GM18517 (cell line): Measurements from ENCODE around the gene ZNF692.
"Not testable (repeated sequence)": the region's sequence is repeated elsewhere in the genome, so short reads cannot be mapped to it uniquely, and the experiment has no call there.

Experiments
- ATAC-seq: cut with Tn5 transposase; IDR thresholded peaks from one replicate; pipeline ENCODE4 v1.9.1; 2021; ENCODE audit warnings: mild to moderate bottlenecking, moderate library complexity; ENCODE audit not compliant: unreplicated experiment

Gene ZNF692

GRCh38 chr1:248882427-248882826, 23.5 kb upstream of the ZNF692 start:
- ATAC-seq, result not testable (repeated sequence)

GRCh38 chr1:248881261-248881660, 22.4 kb upstream of the ZNF692 start:
- no peak for ATAC-seq

GRCh38 chr1:248873993-248874533, 15.2 kb upstream of the ZNF692 start:
- peak; percentile 77 for ATAC-seq

- peak; percentile 74 for ATAC-seq
Observed at GRCh38 chr1:248873409-248873992, 14.6 kb upstream of the ZNF692 start.

GRCh38 chr1:248872752-248873408, 14.0 kb upstream of the ZNF692 start:
- ATAC-seq, result peak; percentile 33

GRCh38 chr1:248871837-248872401, 13.0 kb upstream of the ZNF692 start:
- ATAC-seq, result no peak

- peak; percentile 61 for ATAC-seq
Observed at GRCh38 chr1:248862998-248863881, 4.4 kb upstream of the ZNF692 start.

- ATAC-seq, result peak; percentile 10
Observed at GRCh38 chr1:248862695-248862997, 3.8 kb upstream of the ZNF692 start.

- ATAC-seq, result no peak
Observed at GRCh38 chr1:248861616-248862015, 2.7 kb upstream of the ZNF692 start.

GRCh38 chr1:248860007-248860406, 1.1 kb upstream of the ZNF692 start:
- no peak for ATAC-seq

- peak; percentile 33 for ATAC-seq
Observed at GRCh38 chr1:248858096-248858890, 592 bp downstream of the ZNF692 start.

- ATAC-seq, result peak; percentile 3
Observed at GRCh38 chr1:248857749-248858095, 1.2 kb downstream of the ZNF692 start.

- no peak for ATAC-seq
Observed at GRCh38 chr1:248857201-248857600, 1.7 kb downstream of the ZNF692 start.

GRCh38 chr1:248856176-248856575, 2.7 kb downstream of the ZNF692 start:
- ATAC-seq, result no peak

GRCh38 chr1:248855580-248855979, 3.3 kb downstream of the ZNF692 start:
- no peak for ATAC-seq

GRCh38 chr1:248853663-248854375, 5.1 kb downstream of the ZNF692 start:
- no peak for ATAC-seq

GRCh38 chr1:248852481-248853405, 6.1 kb downstream of the ZNF692 start:
- ATAC-seq, result no peak

GRCh38 chr1:248851390-248851789, 7.5 kb downstream of the ZNF692 start:
- ATAC-seq, result no peak
